ENCODE measurements around the gene SERPINA12. TPM values are rescaled to one million over a fixed set of nuclear protein-coding genes. Genes with fewer than 3 reads are reported as not detected.

Gene SERPINA12
- total RNA-seq, 4 donors from 2014 or later: 345 to 790 (median 421) TPM

- intact Hi-C loops (cut with DNase I; ENCODE audit: low total_unique reads): loop anchor here (10.0 kb wide), 1 partner anchor 97 kb away; no protein-coding TSS in a partner anchor
- TF ChIP-seq POLR2A (IDR thresholded peaks at IDR 0.05) (no peak), CTCF (IDR thresholded peaks at IDR 0.05) (no peak)
- 48 to 52% methylated on average over 14 of the region's 14 CpGs for WGBS, 2 donors
- DNase-seq (ENCODE audit: low spot score in 2 of 2): peak in 1 of 2 donors; percentile 32
- no peak overlapping the region for H3K4me3 ChIP-seq (ENCODE audit: low read depth, poor library complexity, severe bottlenecking)
These were observed 61.0 kb downstream of the SERPINA12 start for GRCh38 chr14:94448071-94448808.

GRCh38 chr14:94447206-94447605 lies 62.1 kb downstream of the SERPINA12 start:
- WGBS, 2 donors: 69 to 71% methylated on average over 3 of the region's 3 CpGs
- no peak for DNase-seq (ENCODE audit: low spot score in 2 of 2)

GRCh38 chr14:94446126-94446525 lies 63.1 kb downstream of the SERPINA12 start:
- DNase-seq (ENCODE audit: low spot score in 2 of 2): no peak
- H3K4me3 ChIP-seq (ENCODE audit: low read depth, poor library complexity, severe bottlenecking): no peak overlapping the region
- intact Hi-C loops (cut with DNase I; ENCODE audit: low total_unique reads): loop anchor here (10.0 kb wide), 1 partner anchor 99 kb away; no protein-coding TSS in a partner anchor
- 77 to 81% methylated on average over 4 of the region's 4 CpGs for WGBS, 2 donors
- TF ChIP-seq CTCF (IDR thresholded peaks at IDR 0.05) (no peak), POLR2A (IDR thresholded peaks at IDR 0.05) (no peak)

More at GRCh38 chr14:94447206-94447605, 62.1 kb downstream of the SERPINA12 start:
- no peak for TF ChIP-seq POLR2A (IDR thresholded peaks at IDR 0.05)
- no peak for TF ChIP-seq CTCF (IDR thresholded peaks at IDR 0.05)
- H3K4me3 ChIP-seq (ENCODE audit: low read depth, poor library complexity, severe bottlenecking): no peak overlapping the region
- intact Hi-C loops (cut with DNase I; ENCODE audit: low total_unique reads): loop anchor here (10.0 kb wide), 1 partner anchor 98 kb away; no protein-coding TSS in a partner anchor

GRCh38 chr14:94445003-94445402 lies 64.3 kb downstream of the SERPINA12 start:
- intact Hi-C loops (cut with DNase I; ENCODE audit: low total_unique reads): loop anchor here (10.0 kb wide), 1 partner anchor 100 kb away; no protein-coding TSS in a partner anchor
- no peak overlapping the region for H3K4me3 ChIP-seq (ENCODE audit: low read depth, poor library complexity, severe bottlenecking)
- no peak for DNase-seq (ENCODE audit: low spot score in 2 of 2)
- TF ChIP-seq CTCF (IDR thresholded peaks at IDR 0.05) (no peak), POLR2A (IDR thresholded peaks at IDR 0.05) (no peak)
- WGBS, 2 donors: 94 to 100% methylated on average over 1 of the region's 1 CpG

- TF ChIP-seq POLR2A (IDR thresholded peaks at IDR 0.05) (no peak), CTCF (IDR thresholded peaks at IDR 0.05) (no peak)
- DNase-seq (ENCODE audit: low spot score in 2 of 2): no peak
- no peak overlapping the region for H3K4me3 ChIP-seq (ENCODE audit: low read depth, poor library complexity, severe bottlenecking)
- WGBS, 2 donors: 94 to 96% methylated on average over 12 of the region's 12 CpGs
- intact Hi-C loops (cut with DNase I; ENCODE audit: low total_unique reads): loop anchor here (10.0 kb wide), 1 partner anchor 103 kb away; no protein-coding TSS in a partner anchor
These were observed 67.6 kb downstream of the SERPINA12 start for GRCh38 chr14:94441531-94442205.
